ENCODE measurements around the gene ATG12.
"Not testable (repeated sequence)": the region's sequence is repeated elsewhere in the genome, so short reads cannot be mapped to it uniquely, and the experiment has no call there.

The ATG12 gene

GRCh38 chr5:115841382-115842088 lies at the start of gene ATG12, which contains the start of gene AP3S1:
Gene ATG12 (minus strand): TSS chr5:115841565. CDS start chr5:115841552, 13 bp downstream.
Gene AP3S1 (plus strand): TSS chr5:115841935. CDS start chr5:115842038, 103 bp downstream.
- DNase-seq (ENCODE audit: low spot score): peak; percentile 96

- no peak for DNase-seq (ENCODE audit: low spot score)
These were observed 46.7 kb upstream of the ATG12 start for GRCh38 chr5:115888027-115888426.

GRCh38 chr5:115885208-115885607 lies 43.8 kb upstream of the ATG12 start:
- not testable (repeated sequence) for DNase-seq (ENCODE audit: low spot score)

- no peak for DNase-seq (ENCODE audit: low spot score)
These were observed 43.3 kb upstream of the ATG12 start for GRCh38 chr5:115884704-115885103.

GRCh38 chr5:115882434-115882833 lies 41.1 kb upstream of the ATG12 start:
- DNase-seq (ENCODE audit: low spot score): not testable (repeated sequence)

- not testable (repeated sequence) for DNase-seq (ENCODE audit: low spot score)
These were observed 36.0 kb upstream of the ATG12 start for GRCh38 chr5:115877342-115877741.

- DNase-seq (ENCODE audit: low spot score): no peak
These were observed 34.1 kb upstream of the ATG12 start for GRCh38 chr5:115875447-115875846.

- DNase-seq (ENCODE audit: low spot score): no peak
These were observed 32.0 kb upstream of the ATG12 start for GRCh38 chr5:115873392-115873791.

GRCh38 chr5:115872447-115872846 lies 31.1 kb upstream of the ATG12 start:
- DNase-seq (ENCODE audit: low spot score): no peak

GRCh38 chr5:115869256-115869795 lies 28.0 kb upstream of the ATG12 start:
- DNase-seq (ENCODE audit: low spot score): no peak

GRCh38 chr5:115859378-115859777 lies 18.0 kb upstream of the ATG12 start:
- no peak for DNase-seq (ENCODE audit: low spot score)

GRCh38 chr5:115858396-115858795 lies 17.0 kb upstream of the ATG12 start:
- DNase-seq (ENCODE audit: low spot score): no peak

GRCh38 chr5:115857626-115858349 lies 16.4 kb upstream of the ATG12 start:
- no peak for DNase-seq (ENCODE audit: low spot score)

GRCh38 chr5:115857057-115857479 lies 15.7 kb upstream of the ATG12 start:
- no peak for DNase-seq (ENCODE audit: low spot score)

GRCh38 chr5:115855959-115856358 lies 14.6 kb upstream of the ATG12 start:
- DNase-seq (ENCODE audit: low spot score): no peak

GRCh38 chr5:115854139-115854538 lies 12.8 kb upstream of the ATG12 start:
- no peak for DNase-seq (ENCODE audit: low spot score)

GRCh38 chr5:115850744-115851416 lies 9.5 kb upstream of the ATG12 start:
- no peak for DNase-seq (ENCODE audit: low spot score)

- no peak for DNase-seq (ENCODE audit: low spot score)
These were observed 8.0 kb upstream of the ATG12 start for GRCh38 chr5:115849258-115849798.

GRCh38 chr5:115847290-115847689 lies 5.9 kb upstream of the ATG12 start:
- no peak for DNase-seq (ENCODE audit: low spot score)

- DNase-seq (ENCODE audit: low spot score): no peak
These were observed 3.0 kb upstream of the ATG12 start for GRCh38 chr5:115844321-115844817.

GRCh38 chr5:115843444-115844130 lies 2.2 kb upstream of the ATG12 start:
- DNase-seq (ENCODE audit: low spot score): no peak

All from left forelimb (tissue), 1 donor.